SK-N-SH treated with all-trans-retinoic acid at 6 μM for 48 hours (cell line): Measurements from ENCODE around the gene STAG2.

Experiments used
- ATAC-seq: fragments of 200-7000 bp; cut with Tn5 transposase; 3 replicates; pipeline ENCODE4 v1.9.1; 2020; ENCODE audit warnings: mild to moderate bottlenecking, moderate library complexity
- CREB5 ChIP-seq: fragments of 250-450 bp; sonication (Bioruptor Pico); IDR thresholded peaks from 2 replicates; pipeline ENCODE4 v1.5.1; 2020; ENCODE audit warnings: low read depth, mild to moderate bottlenecking, moderate library complexity
- CSDC2 ChIP-seq: fragments of 250-450 bp; sonication (Bioruptor Pico); IDR thresholded peaks from 2 replicates; pipeline ENCODE4 v1.5.0; 2020; ENCODE audit warnings: mild to moderate bottlenecking, moderate library complexity
- CSRNP3 ChIP-seq: fragments of 250-450 bp; sonication (Bioruptor Pico); IDR thresholded peaks from 2 replicates; pipeline ENCODE4 v1.5.1; 2021; ENCODE audit warnings: mild to moderate bottlenecking, moderate library complexity
- ESRRG ChIP-seq: fragments of 250-450 bp; sonication (Bioruptor Pico); IDR thresholded peaks from 2 replicates; pipeline ENCODE4 v1.6.1; 2021; ENCODE audit warnings: mild to moderate bottlenecking
- GLIS3 ChIP-seq: fragments of 250-450 bp; sonication (Bioruptor Pico); IDR thresholded peaks from 2 replicates; pipeline ENCODE4 v1.5.0; 2020; ENCODE audit warnings: mild to moderate bottlenecking, moderate library complexity
- OSR1 ChIP-seq: fragments of 250-450 bp; sonication (Bioruptor Pico); IDR thresholded peaks from 2 replicates; pipeline ENCODE4 v1.8.0; 2022; ENCODE audit warnings: moderate library complexity, mild to moderate bottlenecking, inconsistent platforms
- PATZ1 ChIP-seq: fragments of 250-450 bp; sonication (Bioruptor Pico); IDR thresholded peaks from 2 replicates; pipeline ENCODE4 v1.8.0; 2020; ENCODE audit warnings: mild to moderate bottlenecking, moderate library complexity, borderline replicate concordance
- POU6F1 ChIP-seq: fragments of 250-450 bp; sonication (Bioruptor Pico); IDR thresholded peaks from 2 replicates; pipeline ENCODE4 v1.8.0; 2021; ENCODE audit warnings: low read depth, mild to moderate bottlenecking, moderate library complexity, borderline replicate concordance
- PPARA ChIP-seq: fragments of 250-450 bp; sonication (Bioruptor Pico); IDR thresholded peaks from 2 replicates; pipeline ENCODE4 v1.5.0; 2020; ENCODE audit warnings: mild to moderate bottlenecking, borderline replicate concordance
- RARB ChIP-seq: fragments of 250-450 bp; sonication (Bioruptor Pico); IDR thresholded peaks from 2 replicates; pipeline ENCODE4 v1.8.0; 2021; ENCODE audit warnings: mild to moderate bottlenecking, moderate library complexity
- SNAI2 ChIP-seq: fragments of 250-450 bp; sonication (Bioruptor Pico); IDR thresholded peaks from 2 replicates; pipeline ENCODE4 v1.5.0; 2020; ENCODE audit warnings: mild to moderate bottlenecking, moderate library complexity
- TCF4 ChIP-seq: fragments of 250-450 bp; sonication (Bioruptor Pico); IDR thresholded peaks from 2 replicates; pipeline ENCODE4 v1.8.0; 2021; ENCODE audit warnings: mild to moderate bottlenecking, moderate library complexity, borderline replicate concordance
- TOX ChIP-seq: fragments of 250-450 bp; sonication (Bioruptor Pico); IDR thresholded peaks from 2 replicates; pipeline ENCODE4 v1.8.0; 2021; ENCODE audit warnings: mild to moderate bottlenecking, moderate library complexity, borderline replicate concordance
- ZC3H10 ChIP-seq: fragments of 250-450 bp; sonication (Bioruptor Pico); IDR thresholded peaks from 2 replicates; pipeline ENCODE4 v1.5.1; 2021; ENCODE audit warnings: mild to moderate bottlenecking, moderate library complexity
- ZNF565 ChIP-seq: fragments of 450-650 bp; formaldehyde crosslinking; conservative IDR thresholded peaks from 2 replicates; pipeline ENCODE4 v1.5.0; 2020; ENCODE audit warnings: low read depth, mild to moderate bottlenecking, moderate library complexity
- ZNF70 ChIP-seq: fragments of 450-650 bp; formaldehyde crosslinking; IDR thresholded peaks from 2 replicates; pipeline ENCODE4 v1.5.0; 2020; ENCODE audit warnings: mild to moderate bottlenecking, moderate library complexity
- ZNF8 ChIP-seq: fragments of 450-650 bp; formaldehyde crosslinking; IDR thresholded peaks from 2 replicates; pipeline ENCODE4 v1.5.0; 2020; ENCODE audit warnings: mild to moderate bottlenecking, moderate library complexity

STAG2 gene

GRCh38 chrX:123962006-123962467 lies 531 bp downstream of the STAG2 start:
- no peak for TF ChIP-seq TCF4 (CRISPR knock-in tag)
- no peak for TF ChIP-seq SNAI2 (CRISPR knock-in tag)
- no peak for TF ChIP-seq OSR1 (CRISPR knock-in tag)
- no peak for TF ChIP-seq ZNF565 (CRISPR knock-in tag)
- TF ChIP-seq ZNF70 (CRISPR knock-in tag): no peak
- TF ChIP-seq ZNF8 (CRISPR knock-in tag): no peak
- TF ChIP-seq GLIS3 (CRISPR knock-in tag): no peak
- no peak for TF ChIP-seq PPARA (CRISPR knock-in tag)
- no peak for TF ChIP-seq TOX
- TF ChIP-seq ESRRG (CRISPR knock-in tag): no peak
- no peak for TF ChIP-seq POU6F1 (CRISPR knock-in tag)
- TF ChIP-seq ZC3H10 (CRISPR knock-in tag): no peak
- no peak for TF ChIP-seq CREB5

GRCh38 chrX:123962794-123963373 lies 1.4 kb downstream of the STAG2 start:
- TF ChIP-seq ZNF8 (CRISPR knock-in tag) (no peak), CSDC2 (CRISPR knock-in tag) (no peak), PATZ1 (CRISPR knock-in tag) (0 out of 2 replicates have a peak, but pooled peaks have one; percentile 54), ZNF565 (CRISPR knock-in tag) (no peak)
- peak; percentile 81 for ATAC-seq

More at GRCh38 chrX:123962006-123962467, 531 bp downstream of the STAG2 start:
- peak; percentile 1; the same call in 1 of the 3 replicates for ATAC-seq

- no peak for ATAC-seq
- no peak for TF ChIP-seq ZNF70 (CRISPR knock-in tag)
- TF ChIP-seq ZC3H10 (CRISPR knock-in tag): no peak
- no peak for TF ChIP-seq CSDC2 (CRISPR knock-in tag)
- no peak for TF ChIP-seq CSRNP3 (CRISPR knock-in tag)
Measured at GRCh38 chrX:123964156-123964834, 2.8 kb downstream of the STAG2 start.

GRCh38 chrX:123965712-123966111 lies 4.2 kb downstream of the STAG2 start:
- ATAC-seq: no peak
- TF ChIP-seq OSR1 (CRISPR knock-in tag) (no peak), ZNF8 (CRISPR knock-in tag) (no peak), GLIS3 (CRISPR knock-in tag) (no peak), POU6F1 (CRISPR knock-in tag) (no peak), RARB (CRISPR knock-in tag) (no peak)
